OCI-LY1 (cell line): ENCODE results near the gene DEXI.

Source experiments
- H2AFZ ChIP-seq: fragments of 200-600 bp; sonication (generic), shearing (Covaris generic); 2 replicates; pipeline ENCODE4 v1.6.0; 2014; ENCODE audit warnings: antibody characterized with exemption, mild to moderate bottlenecking, low read length
- H3F3A ChIP-seq: fragments of 200-600 bp; sonication (generic), shearing (Covaris generic); 2 replicates; pipeline ENCODE4 v1.6.0; 2014; ENCODE audit warnings: mild to moderate bottlenecking, antibody characterized with exemption, low read length, moderate library complexity; ENCODE audit not compliant: insufficient read depth
- H3K27ac ChIP-seq: fragments of 200-600 bp; sonication (generic); 2 replicates; pipeline ENCODE4 v1.5.1; 2014; ENCODE audit warnings: low read length, mixed run types, mild to moderate bottlenecking, low read depth; ENCODE audit not compliant: poor library complexity, severe bottlenecking
- H3K27me3 ChIP-seq: fragments of 200-600 bp; sonication (generic); 2 replicates; pipeline ENCODE4 v1.6.0; 2014; ENCODE audit warnings: antibody characterized with exemption, mild to moderate bottlenecking, low read length, moderate library complexity; ENCODE audit not compliant: insufficient read depth
- H3K36me3 ChIP-seq: fragments of 200-600 bp; sonication (generic); 2 replicates; pipeline ENCODE4 v1.6.1; 2014; ENCODE audit warnings: mild to moderate bottlenecking, antibody characterized with exemption, low read length, moderate library complexity, mixed read lengths; ENCODE audit not compliant: insufficient read depth
- H3K4me1 ChIP-seq: fragments of 200-600 bp; sonication (generic); 2 replicates; pipeline ENCODE4 v1.5.1; 2014; ENCODE audit warnings: mild to moderate bottlenecking, low read length, moderate library complexity; ENCODE audit not compliant: insufficient read depth, severe bottlenecking
- H3K4me2 ChIP-seq: fragments of 200-600 bp; sonication (generic), shearing (Covaris generic); 2 replicates; pipeline ENCODE4 v1.6.1; 2014; ENCODE audit warnings: low read length
- H3K4me3 ChIP-seq: fragments of 200-600 bp; sonication (generic); 2 replicates; pipeline ENCODE4 v1.5.1; 2014; ENCODE audit warnings: low read length, low read depth, mild to moderate bottlenecking, mixed read lengths; ENCODE audit not compliant: poor library complexity, severe bottlenecking
- H3K79me2 ChIP-seq: fragments of 200-600 bp; shearing (Covaris generic); 2 replicates; pipeline ENCODE4 v1.6.1; 2016; ENCODE audit warnings: mixed run types, low read length, mixed read lengths; ENCODE audit not compliant: insufficient read depth
- H3K9ac ChIP-seq: fragments of 200-600 bp; sonication (generic), shearing (Covaris generic); 2 replicates; pipeline ENCODE4 v1.6.1; 2014; ENCODE audit warnings: mild to moderate bottlenecking, low read length, mixed read lengths
- H3K9me2 ChIP-seq: fragments of 200-600 bp; sonication (generic), shearing (Covaris generic); 2 replicates; pipeline ENCODE4 v1.6.1; 2014; ENCODE audit warnings: low read depth, mild to moderate bottlenecking, low read length, mixed read lengths
- H3K9me3 ChIP-seq: fragments of 200-600 bp; shearing (Covaris generic); 2 replicates; pipeline ENCODE4 v1.6.1; 2014; ENCODE audit warnings: low read length, mixed read lengths
- H4K20me1 ChIP-seq: fragments of 200-600 bp; sonication (generic), shearing (Covaris generic); 2 replicates; pipeline ENCODE4 v1.6.0; 2016; ENCODE audit warnings: mild to moderate bottlenecking, low read length; ENCODE audit not compliant: insufficient read depth
- EZH2 ChIP-seq: fragments of 200-600 bp; sonication (generic), shearing (Covaris generic); IDR thresholded peaks from 2 replicates; pipeline ENCODE4 v1.8.0; 2017; ENCODE audit warnings: borderline replicate concordance, mixed run types, mild to moderate bottlenecking, antibody characterized with exemption, low read length, moderate library complexity, mixed read lengths
- TF ChIP-seq, protein P1 (sequence below): fragments of 200-600 bp; sonication (generic), shearing (Covaris generic); IDR thresholded peaks from 2 replicates; pipeline ENCODE4 v1.5.1; 2017; ENCODE audit warnings: mild to moderate bottlenecking, antibody characterized with exemption, low read length, moderate library complexity, mixed read lengths

DEXI gene

DNA sequence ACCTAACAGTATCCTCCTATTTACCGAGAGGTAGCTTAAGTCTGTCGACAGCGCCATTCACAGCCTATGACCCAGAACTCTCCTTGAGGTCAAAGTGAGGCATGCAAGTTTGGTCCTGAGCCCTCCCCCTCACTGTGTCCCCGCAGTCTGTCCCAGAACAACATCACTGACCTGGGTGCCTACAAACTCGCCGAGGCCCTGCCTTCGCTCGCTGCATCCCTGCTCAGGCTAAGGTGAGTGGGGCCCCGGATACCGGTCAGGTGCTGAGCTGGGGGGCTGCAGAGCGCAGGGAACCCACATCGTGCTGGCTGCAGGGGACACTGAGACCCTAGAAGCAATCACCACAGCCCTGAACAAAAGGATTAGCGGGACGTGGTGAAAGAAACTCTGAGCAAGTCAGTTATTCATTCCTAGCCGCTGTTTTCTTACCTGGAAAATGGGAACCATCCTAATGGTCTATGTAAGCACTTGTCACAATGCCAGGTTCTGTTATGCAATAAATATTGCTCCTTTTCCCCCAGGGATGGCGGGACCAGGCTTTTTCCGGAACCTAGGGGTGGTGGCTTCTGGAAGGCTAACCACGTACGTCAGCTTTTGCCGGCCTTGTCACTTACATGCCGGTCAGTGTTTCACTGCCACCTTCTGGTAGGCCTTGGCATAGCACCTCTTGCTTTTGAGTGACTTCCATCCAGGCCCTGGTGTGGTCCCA lies 23.8 kb downstream of the DEXI start:
- H3K9me2 ChIP-seq, result no peaks in the 10 kb centered on the region
- no peaks in the 10 kb centered on the region for H3K27me3 ChIP-seq
- no peak overlapping the region for H3K4me3 ChIP-seq
- peaks cover 7% of the 10 kb centered on the region for H3K4me1 ChIP-seq
- peak overlapping the region; percentile 53 for H3K27ac ChIP-seq
- no peaks in the 10 kb centered on the region for H3F3A ChIP-seq
- H3K4me2 ChIP-seq, result no peak overlapping the region; the same call in 1 of the 2 replicates
- H4K20me1 ChIP-seq, result no peaks in the 10 kb centered on the region
- TF ChIP-seq, protein P1, sequence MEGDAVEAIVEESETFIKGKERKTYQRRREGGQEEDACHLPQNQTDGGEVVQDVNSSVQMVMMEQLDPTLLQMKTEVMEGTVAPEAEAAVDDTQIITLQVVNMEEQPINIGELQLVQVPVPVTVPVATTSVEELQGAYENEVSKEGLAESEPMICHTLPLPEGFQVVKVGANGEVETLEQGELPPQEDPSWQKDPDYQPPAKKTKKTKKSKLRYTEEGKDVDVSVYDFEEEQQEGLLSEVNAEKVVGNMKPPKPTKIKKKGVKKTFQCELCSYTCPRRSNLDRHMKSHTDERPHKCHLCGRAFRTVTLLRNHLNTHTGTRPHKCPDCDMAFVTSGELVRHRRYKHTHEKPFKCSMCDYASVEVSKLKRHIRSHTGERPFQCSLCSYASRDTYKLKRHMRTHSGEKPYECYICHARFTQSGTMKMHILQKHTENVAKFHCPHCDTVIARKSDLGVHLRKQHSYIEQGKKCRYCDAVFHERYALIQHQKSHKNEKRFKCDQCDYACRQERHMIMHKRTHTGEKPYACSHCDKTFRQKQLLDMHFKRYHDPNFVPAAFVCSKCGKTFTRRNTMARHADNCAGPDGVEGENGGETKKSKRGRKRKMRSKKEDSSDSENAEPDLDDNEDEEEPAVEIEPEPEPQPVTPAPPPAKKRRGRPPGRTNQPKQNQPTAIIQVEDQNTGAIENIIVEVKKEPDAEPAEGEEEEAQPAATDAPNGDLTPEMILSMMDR, result peak; percentile 95
- no peak for TF ChIP-seq EZH2
- peaks cover 34% of the 10 kb centered on the region; the same call in 1 of the 2 replicates for H3K36me3 ChIP-seq
- H2AFZ ChIP-seq, result no peak overlapping the region
- no peak overlapping the region; the same call in 1 of the 2 replicates for H3K9ac ChIP-seq
- H3K79me2 ChIP-seq, result no peaks in the 10 kb centered on the region
- no peaks in the 10 kb centered on the region for H3K9me3 ChIP-seq

DNA sequence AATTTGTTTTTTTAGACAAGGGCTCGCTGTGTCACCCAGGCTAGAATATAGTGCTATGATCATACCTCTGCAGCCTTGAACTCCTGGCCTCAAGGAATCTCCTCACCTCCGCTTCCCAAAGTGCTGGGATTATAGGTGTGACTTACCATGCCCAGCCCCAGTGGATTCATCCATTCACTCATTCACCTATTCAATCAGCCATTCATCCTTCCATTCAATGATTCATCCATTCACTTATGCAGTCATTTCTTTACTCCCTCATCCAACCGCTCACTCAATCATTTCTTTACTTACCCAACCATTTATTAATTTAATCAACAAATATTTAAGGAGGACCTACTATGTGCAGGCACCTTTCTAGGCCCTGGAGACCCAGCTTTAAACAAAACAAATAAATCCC lies 25.7 kb downstream of the DEXI start:
- Histone ChIP-seq H3K27me3 (no peaks in the 10 kb centered on the region), H3K9me2 (no peaks in the 10 kb centered on the region), H3K36me3 (peaks cover 15% of the 10 kb centered on the region; the same call in 1 of the 2 replicates), H3K4me2 (no peak overlapping the region), H4K20me1 (no peaks in the 10 kb centered on the region), H3K9me3 (no peaks in the 10 kb centered on the region), H3K79me2 (no peaks in the 10 kb centered on the region), H2AFZ (no peak overlapping the region), H3K4me1 (peaks cover 19% of the 10 kb centered on the region), H3K4me3 (no peak overlapping the region), H3K27ac (no peak overlapping the region), H3F3A (no peaks in the 10 kb centered on the region), H3K9ac (no peak overlapping the region)
- TF ChIP-seq, protein P1, result no peak
- no peak for TF ChIP-seq EZH2

DNA sequence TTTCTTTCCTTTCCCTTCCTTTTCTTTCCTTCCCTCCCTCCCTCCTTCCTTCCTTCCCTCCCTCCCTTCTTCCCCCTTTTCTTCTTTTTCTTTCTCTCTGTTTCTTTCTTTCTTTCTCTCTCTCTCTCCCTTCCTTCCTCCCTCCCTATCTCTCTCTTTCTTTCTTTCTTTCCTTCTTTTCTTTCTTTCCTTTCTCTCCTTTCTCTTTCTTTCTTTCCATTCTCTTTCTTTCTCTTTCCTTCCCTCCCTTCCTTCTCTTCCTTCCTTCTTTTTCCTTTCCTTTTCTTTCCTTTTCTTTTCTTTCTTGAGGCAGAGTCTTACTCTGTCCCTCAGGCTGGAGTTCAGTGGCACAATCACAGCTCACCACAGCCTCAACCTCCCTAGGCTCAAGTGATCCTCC lies 31.0 kb downstream of the DEXI start:
- TF ChIP-seq EZH2, result no peak
- TF ChIP-seq, protein P1, result no peak
- H3K79me2 ChIP-seq, result no peaks in the 10 kb centered on the region
- no peaks in the 10 kb centered on the region for H4K20me1 ChIP-seq
- H3K4me1 ChIP-seq, result peaks cover 12% of the 10 kb centered on the region
- H3K9me2 ChIP-seq, result no peaks in the 10 kb centered on the region
- H3K4me3 ChIP-seq, result no peak overlapping the region
- no peak overlapping the region for H3K4me2 ChIP-seq
- peaks cover 42% of the 10 kb centered on the region for H3K36me3 ChIP-seq
- no peak overlapping the region for H3K9ac ChIP-seq
- H3K27ac ChIP-seq, result no peak overlapping the region
- H3K9me3 ChIP-seq, result no peaks in the 10 kb centered on the region
- no peak overlapping the region for H2AFZ ChIP-seq
- H3F3A ChIP-seq, result no peaks in the 10 kb centered on the region
- H3K27me3 ChIP-seq, result no peaks in the 10 kb centered on the region
